ENCODE measurements around the gene TLR5. TPM values are rescaled to one million over a fixed set of nuclear protein-coding genes. Genes with fewer than 3 reads are reported as not detected.

TLR5 gene
- total RNA-seq, 4 donors from 2014 or later: 7.6 to 16.4 (median 8.9) TPM

DNA sequence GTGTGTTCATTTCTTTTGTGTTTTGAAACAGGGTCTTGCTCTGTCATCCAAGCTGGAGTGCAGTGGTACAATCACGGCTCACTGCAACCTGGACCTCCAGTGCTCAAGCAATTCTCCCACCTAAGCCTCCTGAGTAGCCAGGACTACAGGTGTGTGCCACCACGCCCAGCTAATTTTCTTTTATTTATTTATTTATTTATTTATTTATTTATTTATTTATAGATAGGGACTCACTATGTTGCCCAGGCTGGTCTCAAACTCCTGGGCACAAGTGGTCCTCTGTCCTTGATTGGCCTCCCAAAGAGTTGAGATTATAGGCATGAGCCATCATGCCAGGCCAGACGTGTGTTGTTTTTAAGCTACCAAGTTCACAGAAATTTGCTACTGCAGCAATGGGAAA, 43.8 kb upstream of the TLR5 start:
- DNase-seq: no peak
- Histone ChIP-seq H3K4me1 (no peaks in the 10 kb centered on the region), H3K27me3 (no peaks in the 10 kb centered on the region), H3K4me3 (no peak overlapping the region), H3K36me3 (no peaks in the 10 kb centered on the region), H3K9me3 (no peaks in the 10 kb centered on the region), H3K27ac (no peak overlapping the region)
- TF ChIP-seq POLR2A (IDR thresholded peaks at IDR 0.05): no peak
- TF ChIP-seq, protein P1, sequence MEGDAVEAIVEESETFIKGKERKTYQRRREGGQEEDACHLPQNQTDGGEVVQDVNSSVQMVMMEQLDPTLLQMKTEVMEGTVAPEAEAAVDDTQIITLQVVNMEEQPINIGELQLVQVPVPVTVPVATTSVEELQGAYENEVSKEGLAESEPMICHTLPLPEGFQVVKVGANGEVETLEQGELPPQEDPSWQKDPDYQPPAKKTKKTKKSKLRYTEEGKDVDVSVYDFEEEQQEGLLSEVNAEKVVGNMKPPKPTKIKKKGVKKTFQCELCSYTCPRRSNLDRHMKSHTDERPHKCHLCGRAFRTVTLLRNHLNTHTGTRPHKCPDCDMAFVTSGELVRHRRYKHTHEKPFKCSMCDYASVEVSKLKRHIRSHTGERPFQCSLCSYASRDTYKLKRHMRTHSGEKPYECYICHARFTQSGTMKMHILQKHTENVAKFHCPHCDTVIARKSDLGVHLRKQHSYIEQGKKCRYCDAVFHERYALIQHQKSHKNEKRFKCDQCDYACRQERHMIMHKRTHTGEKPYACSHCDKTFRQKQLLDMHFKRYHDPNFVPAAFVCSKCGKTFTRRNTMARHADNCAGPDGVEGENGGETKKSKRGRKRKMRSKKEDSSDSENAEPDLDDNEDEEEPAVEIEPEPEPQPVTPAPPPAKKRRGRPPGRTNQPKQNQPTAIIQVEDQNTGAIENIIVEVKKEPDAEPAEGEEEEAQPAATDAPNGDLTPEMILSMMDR (IDR thresholded peaks at IDR 0.05): no peak
- intact Hi-C loops (cut with DNase I; ENCODE audit: low total_unique reads): no loop called here

DNA sequence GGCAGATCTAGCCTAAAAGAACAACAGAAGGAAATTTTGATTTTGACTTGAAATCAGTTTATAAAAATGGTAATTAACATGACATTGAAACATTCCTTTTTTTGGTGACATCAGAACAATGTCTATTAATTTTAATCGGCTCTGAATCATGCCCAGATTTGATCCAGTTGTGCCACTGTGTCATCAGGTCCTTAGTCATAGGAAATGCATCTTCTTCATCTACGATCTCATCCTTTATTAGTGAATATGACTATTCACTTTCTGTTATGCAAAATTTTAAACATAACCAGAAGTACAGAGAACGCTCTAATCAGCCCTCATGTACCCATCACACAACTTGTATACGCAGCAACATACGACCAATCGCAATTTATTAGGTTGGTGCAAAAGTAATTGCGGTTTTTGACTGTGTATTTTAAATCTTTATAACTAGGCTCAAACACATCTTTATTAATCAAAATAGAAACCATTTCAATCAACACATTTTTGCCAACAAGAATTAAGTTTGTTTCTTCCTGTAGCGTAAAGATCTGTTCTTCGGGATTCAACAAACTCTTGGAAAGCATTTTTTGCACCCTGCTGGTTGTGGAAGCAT, 40.3 kb upstream of the TLR5 start:
- no peak for DNase-seq
- intact Hi-C loops (cut with DNase I; ENCODE audit: low total_unique reads): no loop called here
- Histone ChIP-seq H3K27me3 (no peaks in the 10 kb centered on the region), H3K4me3 (no peak overlapping the region), H3K9me3 (no peaks in the 10 kb centered on the region), H3K36me3 (no peaks in the 10 kb centered on the region), H3K4me1 (no peaks in the 10 kb centered on the region), H3K27ac (no peak overlapping the region)
- no peak for TF ChIP-seq POLR2A (IDR thresholded peaks at IDR 0.05)
- TF ChIP-seq, protein P1 (IDR thresholded peaks at IDR 0.05): no peak

DNA sequence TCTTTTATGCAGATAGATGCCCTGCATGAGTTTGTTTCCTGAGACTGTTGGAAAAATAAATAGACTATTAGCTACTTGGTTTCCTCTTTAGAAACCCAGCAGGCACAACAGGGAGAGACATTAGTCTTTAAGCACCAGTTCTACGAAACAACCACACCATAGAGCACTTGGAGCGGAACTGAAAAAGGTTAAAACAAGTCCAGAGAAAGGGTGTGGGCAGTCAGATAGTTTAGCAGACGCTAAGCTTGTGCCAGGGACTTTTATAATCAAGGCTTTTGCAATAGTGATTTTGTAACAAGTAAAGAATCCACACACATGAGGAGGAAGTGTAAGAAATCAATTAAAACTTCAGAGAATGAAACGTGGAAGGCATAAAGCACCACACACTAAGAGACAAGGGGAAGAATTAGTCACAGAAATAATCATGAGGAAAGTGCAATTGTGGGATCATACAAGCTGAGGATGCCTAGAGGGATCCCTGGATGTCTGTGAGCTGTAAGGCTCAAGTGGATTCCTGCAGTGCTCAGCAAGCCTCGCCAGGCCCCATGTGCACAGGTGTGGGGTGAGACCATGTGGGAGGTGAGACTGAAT, 37.8 kb upstream of the TLR5 start:
- no peak for DNase-seq
- no peaks in the 10 kb centered on the region for H3K36me3 ChIP-seq
- TF ChIP-seq, protein P1 (IDR thresholded peaks at IDR 0.05): no peak
- no peak for TF ChIP-seq POLR2A (IDR thresholded peaks at IDR 0.05)
- H3K4me3 ChIP-seq: no peak overlapping the region
- no peaks in the 10 kb centered on the region for H3K4me1 ChIP-seq
- intact Hi-C loops (cut with DNase I; ENCODE audit: low total_unique reads): no loop called here
- no peak overlapping the region for H3K27ac ChIP-seq
- no peaks in the 10 kb centered on the region for H3K27me3 ChIP-seq
- no peaks in the 10 kb centered on the region for H3K9me3 ChIP-seq

DNA sequence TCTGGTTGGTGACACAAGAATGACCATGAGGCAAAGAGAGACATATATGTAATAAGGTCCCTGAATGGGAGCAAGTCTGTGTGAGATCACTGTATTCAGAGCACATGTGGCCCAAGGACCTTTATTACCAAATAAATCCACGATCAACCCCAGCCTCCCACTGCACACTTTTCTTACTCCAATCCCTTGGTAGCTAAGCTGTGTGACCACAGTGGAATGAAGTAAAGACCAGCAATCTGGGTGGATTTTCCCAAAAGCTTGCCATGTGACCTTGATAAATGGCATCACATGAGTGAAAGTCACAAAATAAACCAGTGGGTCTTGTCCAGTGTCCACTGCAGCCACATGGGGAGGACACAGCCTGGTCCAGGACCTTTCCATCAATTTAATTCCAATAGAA, 36.7 kb upstream of the TLR5 start:
- Histone ChIP-seq H3K27ac (no peak overlapping the region), H3K27me3 (no peaks in the 10 kb centered on the region), H3K9me3 (no peaks in the 10 kb centered on the region), H3K4me3 (no peak overlapping the region), H3K4me1 (no peaks in the 10 kb centered on the region), H3K36me3 (no peaks in the 10 kb centered on the region)
- TF ChIP-seq, protein P1 (IDR thresholded peaks at IDR 0.05): no peak
- TF ChIP-seq POLR2A (IDR thresholded peaks at IDR 0.05): no peak
- no peak for DNase-seq
- intact Hi-C loops (cut with DNase I; ENCODE audit: low total_unique reads): no loop called here

DNA sequence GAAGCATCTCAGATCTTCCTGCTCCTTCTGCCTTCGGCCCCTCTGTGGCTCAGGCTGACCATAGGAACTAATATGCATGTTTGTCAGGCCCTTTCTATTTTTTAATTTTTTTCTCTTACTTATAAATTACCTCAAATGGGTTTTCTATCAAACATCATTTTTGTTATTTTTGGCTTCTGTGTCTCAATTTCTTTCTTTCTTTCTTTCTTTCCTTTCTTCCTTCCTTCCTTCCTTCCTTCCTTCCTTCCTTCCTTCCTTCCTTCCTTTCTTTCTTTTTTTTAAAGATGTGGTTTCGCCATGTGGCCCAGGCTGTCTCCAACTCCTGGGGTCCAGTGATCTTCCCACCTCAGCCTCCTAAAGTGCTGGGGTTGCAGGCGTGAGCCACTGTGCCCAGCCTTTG, 36.2 kb upstream of the TLR5 start:
- H3K27me3 ChIP-seq: no peaks in the 10 kb centered on the region
- no peaks in the 10 kb centered on the region for H3K36me3 ChIP-seq
- no peak for DNase-seq
- TF ChIP-seq POLR2A (IDR thresholded peaks at IDR 0.05): no peak
- TF ChIP-seq, protein P1 (IDR thresholded peaks at IDR 0.05): no peak
- H3K4me1 ChIP-seq: no peaks in the 10 kb centered on the region
- H3K4me3 ChIP-seq: no peak overlapping the region
- no peaks in the 10 kb centered on the region for H3K9me3 ChIP-seq
- no peak overlapping the region for H3K27ac ChIP-seq
- intact Hi-C loops (cut with DNase I; ENCODE audit: low total_unique reads): no loop called here

Data from uterus (tissue), 4 donors.